Thyroid gland (tissue), 4 donors: ENCODE data around the gene LRRC27.

Source experiments
- CTCF ChIP-seq, 6 experiments: fragments of 200-600 bp in 3 of 6; fragments of 450-650 bp in 3 of 6; sonication (generic) in 3 of 6; IDR thresholded peaks; one replicate each; pipeline ENCODE4 v1.5.1; 2016 to 2019; ENCODE audit warnings: antibody characterized with exemption in 6 of 6, mild to moderate bottlenecking in 2 of 6, inconsistent platforms in 1 of 6, moderate library complexity in 1 of 6
- POLR2A ChIP-seq, 2 donors: fragments of 450-650 bp; IDR thresholded peaks; one replicate each; pipeline ENCODE4 v1.6.1; 2017; ENCODE audit warnings: antibody characterized with exemption in 2 of 2, mild to moderate bottlenecking in 2 of 2, moderate library complexity in 1 of 2

- no peak for TF ChIP-seq CTCF (IDR thresholded peaks at IDR 0.05)
- no peak for TF ChIP-seq POLR2A (IDR thresholded peaks at IDR 0.05)
Measured at GRCh38 chr10:132425029-132425756, 93.2 kb downstream of the LRRC27 start.
